Panc1 (cell line): Measurements from ENCODE around the gene WBP1L. TPM values are rescaled to one million over a fixed set of nuclear protein-coding genes. Genes with fewer than 3 reads are reported as not detected.
A peak's percentile ranks its signal among the peaks of the same experiment; 100 is the strongest.

Source experiments
- ATAC-seq: fragments of 200-7000 bp; cut with Tn5 transposase; 2 replicates; pipeline ENCODE4 v1.9.1; 2020; ENCODE audit warnings: mild to moderate bottlenecking, moderate library complexity
- BruUV-seq: library from RNA; stranded (reverse); fragments of 400-500 nt; replicated peaks from 2 replicates; lab custom pipeline; 2021; lab: Mats Ljungman, UMichigan
- CTCF ChIA-PET: fragments of 300-600 bp; sonication (Branson Sonifier 250); formaldehyde crosslinking; loops from one replicate; lab custom pipeline; 2022; ENCODE audit warnings: antibody characterized with exemption; lab: Charles Lee
- POLR2A ChIA-PET: fragments of 300-600 bp; sonication (Branson Sonifier 250); formaldehyde crosslinking; loops from one replicate; lab custom pipeline; 2022; ENCODE audit warnings: antibody characterized with exemption; lab: Charles Lee
- DNase-seq: peaks from one replicate; pipeline ENCODE4 v3.0.0-alpha.2; 2010; ENCODE audit warnings: low read depth, low spot score
- H3K27ac ChIP-seq: 2 replicates; pipeline ENCODE4 v1.5.1; 2011; ENCODE audit warnings: mild to moderate bottlenecking, low read length, inconsistent platforms
- H3K27me3 ChIP-seq: fragments of 200-500 bp; sonication (Bioruptor generic); 2 replicates; pipeline ENCODE4 v1.6.0; 2014; ENCODE audit warnings: low read length, inconsistent platforms; ENCODE audit not compliant: control insufficient read depth, insufficient read depth
- H3K36me3 ChIP-seq: fragments of 200-500 bp; sonication (Bioruptor generic); 2 replicates; pipeline ENCODE4 v1.5.1; 2014; ENCODE audit warnings: inconsistent platforms, mild to moderate bottlenecking, low read length, moderate library complexity; ENCODE audit not compliant: control insufficient read depth, insufficient read depth
- H3K4me1 ChIP-seq: 2 replicates; pipeline ENCODE4 v1.5.1; 2011; ENCODE audit warnings: inconsistent platforms, mild to moderate bottlenecking, low read length, moderate library complexity; ENCODE audit not compliant: control insufficient read depth, insufficient read depth
- H3K4me3 ChIP-seq, 2 experiments: 2 replicates each; pipeline ENCODE4 v1.5.1; 2011 to 2012; ENCODE audit warnings: low read depth in 2 of 2, low read length in 2 of 2, mild to moderate bottlenecking in 2 of 2, inconsistent platforms in 1 of 2, moderate library complexity in 1 of 2
- H3K9me3 ChIP-seq: fragments of 200-500 bp; sonication (Bioruptor generic); 2 replicates; pipeline ENCODE4 v1.5.1; 2014; ENCODE audit warnings: low read depth, mild to moderate bottlenecking, inconsistent platforms, low read length, moderate library complexity; ENCODE audit not compliant: control insufficient read depth, insufficient read depth
- CTCF ChIP-seq: fragments of 450-650 bp; IDR thresholded peaks from 2 replicates; pipeline ENCODE4 v1.5.1; 2017; ENCODE audit warnings: mild to moderate bottlenecking
- POLR2AphosphoS5 ChIP-seq: IDR thresholded peaks from 2 replicates; pipeline ENCODE4 v1.6.1; 2012; ENCODE audit warnings: mild to moderate bottlenecking, low read depth, low read length, moderate library complexity
- REST ChIP-seq, 2 experiments: IDR thresholded peaks; 2 replicates each; pipeline ENCODE4 v1.6.1; 2011 to 2012; ENCODE audit warnings: low read depth in 2 of 2, control low read depth in 1 of 2, low read length in 1 of 2, mild to moderate bottlenecking in 1 of 2, moderate library complexity in 1 of 2; ENCODE audit not compliant: insufficient read depth in 1 of 2
- SIN3A ChIP-seq: IDR thresholded peaks from 2 replicates; pipeline ENCODE4 v1.6.1; 2012; ENCODE audit warnings: low read depth, mild to moderate bottlenecking, low read length, moderate library complexity, borderline replicate concordance; ENCODE audit not compliant: insufficient read depth
- TCF7L2 ChIP-seq: IDR thresholded peaks from 2 replicates; pipeline ENCODE4 v1.6.1; 2011; ENCODE audit warnings: mild to moderate bottlenecking, low read depth, low read length, inconsistent platforms
- in situ Hi-C: cut with HindIII; loops from 2 replicates; pipeline ENCODE4 v1.10.0; 2016; ENCODE audit warnings: low sequenced_read_pairs, low pct_unique_long_range_greater_than_20kb
- intact Hi-C: fragments of 100-400 bp; cut with micrococcal nuclease; formaldehyde crosslinking; loops from one replicate; pipeline ENCODE4 v1.10.0; 2022; ENCODE audit not compliant: unreplicated experiment
- total RNA-seq: library from RNA; stranded (reverse); gene quantifications from one replicate; pipeline ENCODE4 v1.2.1, GENCODE V29; 2021; ENCODE audit not compliant: unreplicated experiment

The WBP1L gene
- total RNA-seq, 1 experiment from 2014 or later = 91.3 TPM

GRCh38 chr10:102770108-102770482 is 26.3 kb downstream of the WBP1L start:
- H3K9me3 ChIP-seq = no peaks in the 10 kb centered on the region
- no peaks in the 10 kb centered on the region for H3K27me3 ChIP-seq
- no peak for DNase-seq
- H3K36me3 ChIP-seq = no peaks in the 10 kb centered on the region
- intact Hi-C loops = no loop called here
- in situ Hi-C loops = no loop called here
- ChIA-PET POLR2A (interaction anchor here (0.5 kb wide), 1 partner anchor 13 kb away, joined by 6 read pairs; no protein-coding TSS in a partner anchor), CTCF (no interaction called here)
- no TSS peak for BruUV-seq
- peaks cover 82% of the 10 kb centered on the region for H3K4me1 ChIP-seq
- peak overlapping the region; percentile 91 for H3K27ac ChIP-seq
- H3K4me3 ChIP-seq = no peak overlapping the region
- no peak for ATAC-seq
- TF ChIP-seq CTCF (no peak), POLR2AphosphoS5 (no peak), TCF7L2 (no peak), REST (IDR thresholded peaks at IDR 0.05; ENCODE audit: insufficient read depth in 1 of 2, low read depth in 2 of 2, low read length in 1 of 2) (no peak), SIN3A (no peak)

- TF ChIP-seq REST (IDR thresholded peaks at IDR 0.05; ENCODE audit: insufficient read depth in 1 of 2, low read depth in 2 of 2, low read length in 1 of 2) (no peak), TCF7L2 (no peak), SIN3A (no peak), POLR2AphosphoS5 (no peak), CTCF (no peak)
- POLR2A ChIA-PET = no interaction called here
- CTCF ChIA-PET = no interaction called here
- Histone ChIP-seq H3K4me3 (no peak overlapping the region), H3K36me3 (no peaks in the 10 kb centered on the region), H3K27me3 (no peaks in the 10 kb centered on the region), H3K9me3 (no peaks in the 10 kb centered on the region), H3K4me1 (peaks cover 82% of the 10 kb centered on the region), H3K27ac (peak overlapping the region; percentile 91)
- intact Hi-C loops (no loop called here), in situ Hi-C loops (no loop called here)
- no TSS peak for BruUV-seq
- no peak for DNase-seq
- no peak for ATAC-seq
Measured at GRCh38 chr10:102770792-102771191, 27.0 kb downstream of the WBP1L start.
